PFSK-1 (cell line): ENCODE measurements around the gene KIAA0586.

Experiments
- POLR2AphosphoS5 ChIP-seq: IDR thresholded peaks from 2 replicates; pipeline ENCODE4 v1.6.1; 2012; ENCODE audit warnings: low read depth, mild to moderate bottlenecking, control low read depth, low read length, moderate library complexity
- TAF1 ChIP-seq: IDR thresholded peaks from 2 replicates; pipeline ENCODE4 v1.6.1; 2012; ENCODE audit warnings: low read length, control low read depth, borderline replicate concordance; ENCODE audit not compliant: insufficient read depth

DNA sequence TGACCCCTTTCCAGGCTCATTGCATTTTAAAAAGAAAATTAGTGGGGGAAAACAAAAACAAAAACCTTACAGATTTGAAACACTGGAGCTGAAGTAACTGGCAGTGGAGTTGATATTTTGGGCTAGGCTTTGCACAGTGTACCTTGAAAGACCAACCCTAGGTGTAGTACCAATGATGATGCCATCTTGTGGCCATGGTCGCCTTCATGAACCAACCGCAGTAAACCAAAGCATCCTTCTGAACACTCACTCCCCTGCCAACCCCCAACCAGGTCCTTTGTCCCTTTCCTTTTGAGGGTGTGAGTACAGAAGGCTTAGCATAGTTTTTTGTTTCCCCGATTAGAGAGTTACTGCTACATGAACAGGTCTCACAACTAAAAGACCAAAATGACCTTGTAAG is 25.9 kb upstream of the KIAA0586 start:
- TF ChIP-seq TAF1 (no peak), POLR2AphosphoS5 (no peak)
